Raji (cell line): Measurements from ENCODE around the gene NAA38.

Source experiments
- POLR2A ChIP-seq: IDR thresholded peaks from 2 replicates; pipeline ENCODE4 v1.6.1; 2011; ENCODE audit warnings: low read depth, low read length, control low read depth; ENCODE audit not compliant: insufficient read depth

NAA38 gene

GRCh38 chr17:7811251-7811650, 46.1 kb downstream of the NAA38 start:
- TF ChIP-seq POLR2A, result no peak

GRCh38 chr17:7809086-7809790, 48.1 kb downstream of the NAA38 start:
- no peak for TF ChIP-seq POLR2A

- no peak for TF ChIP-seq POLR2A
Observed at GRCh38 chr17:7807206-7807605, 50.2 kb downstream of the NAA38 start.
